ENCODE results near the gene EPS8. TPM values are rescaled to one million over a fixed set of nuclear protein-coding genes. Genes with fewer than 3 reads are reported as not detected.

Gene EPS8
- total and polyA plus RNA-seq, 2 experiments from 2014 or later: 43.1 to 83.2 TPM

GRCh38 chr12:15831315-15831978 lies 42.3 kb upstream of the EPS8 start:
- no peak for TF ChIP-seq CTCF (IDR thresholded peaks at IDR 0.05; ENCODE audit: poor library complexity)
- no peak for TF ChIP-seq EZH2 (IDR thresholded peaks at IDR 0.05; ENCODE audit: borderline replicate concordance)
- TF ChIP-seq EZH2phosphoT487 (IDR thresholded peaks at IDR 0.05; ENCODE audit: low read depth, severe bottlenecking, unreplicated experiment): no peak
- H3K4me2 ChIP-seq: no peak overlapping the region

GRCh38 chr12:15830538-15830937 lies 41.4 kb upstream of the EPS8 start:
- H3K27ac ChIP-seq: no peak overlapping the region
- no peak overlapping the region for H2AFZ ChIP-seq
- no peak for DNase-seq (ENCODE audit: low spot score)
- no peaks in the 10 kb centered on the region for H4K20me1 ChIP-seq (ENCODE audit: insufficient read depth, poor library complexity, severe bottlenecking)
- no peak overlapping the region for H3K4me2 ChIP-seq
- H3K36me3 ChIP-seq (replicated peaks; ENCODE audit: insufficient read depth, low read depth): no peaks in the 10 kb centered on the region
- 82% methylated on average over 3 of the region's 3 CpGs for WGBS (ENCODE audit: low lambda C conversion rate, missing lambda C conversion rate)
- no peaks in the 10 kb centered on the region for H3K9me3 ChIP-seq (ENCODE audit: low read depth)
- H3K4me3 ChIP-seq: no peak overlapping the region
- H3K79me2 ChIP-seq: no peaks in the 10 kb centered on the region
- H3K4me1 ChIP-seq (ENCODE audit: insufficient read depth): no peaks in the 10 kb centered on the region
- H3K9me2 ChIP-seq (replicated peaks; ENCODE audit: insufficient read depth): no peaks in the 10 kb centered on the region
- H3K27me3 ChIP-seq: no peaks in the 10 kb centered on the region
- TF ChIP-seq EZH2 (IDR thresholded peaks at IDR 0.05; ENCODE audit: borderline replicate concordance): no peak
- no peak for TF ChIP-seq EZH2phosphoT487 (IDR thresholded peaks at IDR 0.05; ENCODE audit: low read depth, severe bottlenecking, unreplicated experiment)
- no peak for TF ChIP-seq CTCF (IDR thresholded peaks at IDR 0.05; ENCODE audit: poor library complexity)

More at GRCh38 chr12:15831315-15831978, 42.3 kb upstream of the EPS8 start:
- Histone ChIP-seq H3K27ac (no peak overlapping the region), H3K79me2 (no peaks in the 10 kb centered on the region), H3K9me2 (replicated peaks; ENCODE audit: insufficient read depth) (no peaks in the 10 kb centered on the region), H4K20me1 (ENCODE audit: insufficient read depth, poor library complexity, severe bottlenecking) (no peaks in the 10 kb centered on the region), H3K4me3 (no peak overlapping the region), H2AFZ (no peak overlapping the region), H3K36me3 (replicated peaks; ENCODE audit: insufficient read depth, low read depth) (no peaks in the 10 kb centered on the region), H3K27me3 (no peaks in the 10 kb centered on the region), H3K4me1 (ENCODE audit: insufficient read depth) (no peaks in the 10 kb centered on the region), H3K9me3 (ENCODE audit: low read depth) (no peaks in the 10 kb centered on the region)
- WGBS (ENCODE audit: low lambda C conversion rate, missing lambda C conversion rate): 94% methylated on average over 3 of the region's 3 CpGs
- no peak for DNase-seq (ENCODE audit: low spot score)

GRCh38 chr12:15829949-15830348 lies 40.8 kb upstream of the EPS8 start:
- WGBS (ENCODE audit: low lambda C conversion rate, missing lambda C conversion rate): 88% methylated on average over 3 of the region's 3 CpGs
- no peak for DNase-seq (ENCODE audit: low spot score)
- Histone ChIP-seq H3K4me1 (ENCODE audit: insufficient read depth) (no peaks in the 10 kb centered on the region), H3K9me2 (replicated peaks; ENCODE audit: insufficient read depth) (no peaks in the 10 kb centered on the region), H3K4me2 (no peak overlapping the region), H3K9me3 (ENCODE audit: low read depth) (no peaks in the 10 kb centered on the region), H3K27ac (peak overlapping the region; percentile 60), H2AFZ (no peak overlapping the region), H3K79me2 (no peaks in the 10 kb centered on the region), H3K4me3 (no peak overlapping the region), H4K20me1 (ENCODE audit: insufficient read depth, poor library complexity, severe bottlenecking) (no peaks in the 10 kb centered on the region), H3K36me3 (replicated peaks; ENCODE audit: insufficient read depth, low read depth) (no peaks in the 10 kb centered on the region), H3K27me3 (no peaks in the 10 kb centered on the region)
- TF ChIP-seq CTCF (IDR thresholded peaks at IDR 0.05; ENCODE audit: poor library complexity) (no peak), EZH2phosphoT487 (IDR thresholded peaks at IDR 0.05; ENCODE audit: low read depth, severe bottlenecking, unreplicated experiment) (no peak), EZH2 (IDR thresholded peaks at IDR 0.05; ENCODE audit: borderline replicate concordance) (no peak)
